Ammon's horn (tissue), 1 donor: ENCODE results near the gene SV2C.
A peak's percentile ranks its signal among the peaks of the same experiment; 100 is the strongest.

Experiments used
- DNase-seq: peaks from one replicate; pipeline ENCODE4 v3.0.0-alpha.2; 2016; ENCODE audit warnings: low spot score

SV2C gene

DNA sequence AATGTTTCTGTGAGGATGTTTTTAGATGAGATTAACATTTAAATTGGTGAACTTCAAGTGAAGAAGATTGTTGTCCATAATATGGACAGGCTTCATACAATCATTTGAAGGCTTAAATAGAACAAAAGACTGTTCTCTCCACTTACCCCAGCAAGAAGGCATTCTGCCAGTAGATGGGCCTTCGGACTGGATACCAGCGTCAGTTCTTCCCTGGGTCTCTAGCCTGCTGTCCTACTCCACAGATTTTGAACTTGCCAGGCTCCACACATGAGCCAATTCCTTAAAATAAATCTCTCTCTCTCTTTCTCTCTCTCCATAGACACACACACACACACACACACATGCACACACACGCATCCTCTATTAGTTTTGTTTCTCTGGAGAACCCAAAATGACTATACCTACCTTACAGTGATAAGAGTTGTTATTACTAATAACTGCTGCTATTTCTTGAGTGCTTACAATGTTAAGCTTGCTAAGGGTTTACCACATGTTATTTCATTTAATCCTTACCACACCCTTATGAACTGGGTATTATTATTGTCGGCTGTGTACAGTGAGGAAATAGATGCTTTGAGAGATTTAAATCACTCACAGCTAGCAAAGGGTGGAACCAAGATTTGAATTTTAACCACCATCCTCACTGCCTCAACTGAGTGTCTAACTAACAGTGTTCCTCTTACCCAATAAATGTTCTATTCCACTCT lies 300.1 kb downstream of the SV2C start:
- DNase-seq = no peak

DNA sequence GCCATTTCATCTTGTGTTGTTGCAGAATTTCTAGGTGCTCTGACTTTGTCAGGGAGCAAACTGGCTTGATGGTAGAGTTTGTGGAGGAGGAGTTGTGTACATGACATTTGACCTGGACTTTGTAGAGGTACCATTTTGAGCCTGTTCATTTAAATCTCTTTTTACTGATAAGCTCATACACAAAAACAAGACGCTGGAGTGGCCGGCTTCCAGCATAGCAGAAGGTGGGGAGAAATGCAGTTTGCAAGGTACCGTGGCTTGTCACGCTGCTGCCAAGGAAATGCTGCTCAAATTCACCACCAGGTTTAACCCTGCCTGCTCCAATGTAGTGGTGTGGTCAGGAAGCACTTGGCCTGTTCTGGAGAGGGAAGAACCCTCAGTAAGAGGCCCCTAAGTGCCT lies 301.0 kb downstream of the SV2C start:
- DNase-seq = no peak

DNA sequence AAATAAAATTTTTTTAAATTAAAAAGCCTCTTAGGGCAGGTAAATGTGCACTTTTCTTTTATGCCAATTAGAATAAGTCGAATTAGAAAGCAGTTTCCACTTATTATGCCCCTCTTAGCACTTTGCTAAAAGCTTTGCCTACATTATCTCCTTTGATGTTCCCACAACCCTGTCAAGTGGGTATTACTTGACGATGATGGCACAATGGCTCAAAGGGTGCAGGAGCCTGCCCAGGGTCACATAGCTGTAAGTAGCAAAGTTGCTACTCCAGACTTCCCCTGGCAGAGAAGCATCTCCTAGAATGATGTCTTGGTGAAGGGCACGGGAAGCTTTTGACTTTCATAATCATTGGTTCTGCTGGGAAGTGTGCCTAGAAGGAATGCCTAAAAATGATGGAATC lies 301.5 kb downstream of the SV2C start:
- no peak for DNase-seq

DNA sequence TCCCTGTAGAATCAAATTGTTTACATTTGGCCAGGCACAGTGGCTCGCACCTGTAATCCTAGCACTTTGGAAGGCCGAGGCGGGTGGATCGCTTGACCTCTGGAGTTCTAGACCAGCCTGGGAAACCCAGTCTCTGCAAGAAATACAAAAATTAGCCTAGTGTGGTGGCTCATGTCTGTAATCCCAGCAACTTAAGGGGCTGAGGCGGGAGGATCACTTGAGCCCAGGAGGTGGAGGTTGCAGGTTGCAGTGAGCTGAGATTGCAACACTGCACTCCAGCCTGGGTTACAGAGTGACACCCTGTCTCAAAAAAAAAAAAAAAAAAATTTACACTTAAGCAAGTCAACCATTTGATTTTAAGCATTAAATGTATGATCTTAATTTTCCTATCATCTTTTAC lies 302.4 kb downstream of the SV2C start:
- DNase-seq = no peak

DNA sequence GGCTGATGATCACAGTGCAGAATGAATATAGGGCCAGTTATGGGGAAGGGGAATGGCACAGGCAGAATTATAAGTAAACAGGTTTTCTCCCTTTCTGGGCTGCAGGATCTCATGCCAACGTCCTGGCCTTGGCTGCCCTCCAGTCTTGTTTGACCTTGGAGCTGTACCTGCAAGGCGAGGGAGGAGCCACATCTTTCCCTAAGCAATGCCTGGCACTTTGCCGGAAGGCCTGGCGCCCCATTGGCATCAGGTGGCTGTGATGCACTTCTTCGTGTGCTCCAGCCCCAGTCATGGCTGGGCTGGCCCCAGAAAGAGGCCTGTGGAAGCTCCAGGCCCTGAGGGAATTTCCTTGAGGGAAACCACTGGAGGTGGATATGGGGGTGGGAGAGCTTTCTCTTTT lies 303.2 kb downstream of the SV2C start:
- no peak for DNase-seq

DNA sequence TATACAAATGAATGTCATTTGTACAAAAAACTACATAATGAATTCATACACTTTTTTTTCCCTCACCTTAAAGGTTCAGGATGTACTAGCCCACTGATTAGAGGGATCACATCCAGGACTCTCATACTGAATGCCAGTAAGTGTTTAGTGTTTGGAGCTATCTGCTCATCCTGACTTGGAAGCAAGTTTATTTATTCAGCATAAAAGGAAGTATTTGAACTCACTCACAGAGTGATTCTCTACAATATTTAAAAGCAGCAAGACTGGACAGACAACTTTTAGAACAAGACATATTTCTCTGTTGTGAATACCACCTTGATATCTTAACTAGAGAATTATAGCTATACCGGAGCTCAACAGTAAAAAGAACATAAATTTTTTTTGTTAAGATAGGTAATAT lies 305.1 kb downstream of the SV2C start:
- no peak for DNase-seq

DNA sequence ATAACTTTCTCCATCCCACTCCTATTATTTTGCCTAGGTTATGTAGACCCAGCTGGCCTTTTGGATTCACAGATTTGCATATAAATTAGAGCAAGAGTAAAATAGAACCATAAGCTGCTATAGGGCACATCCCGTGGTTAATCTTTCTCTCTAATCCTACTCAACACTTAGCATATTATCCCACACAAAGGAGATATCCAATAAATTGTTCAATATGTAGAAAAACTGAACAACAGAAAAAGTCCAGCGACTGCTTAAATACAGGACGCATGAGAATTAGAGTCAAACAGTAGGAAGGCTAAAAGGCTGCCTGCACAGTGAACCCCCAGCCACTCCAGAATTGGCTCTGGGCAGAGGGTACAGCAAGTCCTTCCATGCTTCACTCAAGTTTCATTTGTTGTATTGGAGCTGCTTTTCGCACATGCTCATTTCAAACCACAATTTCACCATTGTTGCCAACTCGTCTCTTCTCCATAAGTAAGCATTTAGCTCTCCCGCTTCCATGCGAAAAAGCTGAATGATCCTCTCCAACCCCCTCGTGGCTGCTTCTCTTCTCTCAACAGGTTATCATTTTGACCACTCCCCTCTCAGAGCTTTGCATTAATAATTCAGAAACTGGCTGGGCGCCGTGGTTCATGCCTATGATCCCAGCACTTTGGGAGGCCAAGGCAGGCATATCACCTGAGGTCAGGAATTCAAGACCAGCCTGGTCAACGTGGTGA lies 305.8 kb downstream of the SV2C start:
- no peak for DNase-seq

DNA sequence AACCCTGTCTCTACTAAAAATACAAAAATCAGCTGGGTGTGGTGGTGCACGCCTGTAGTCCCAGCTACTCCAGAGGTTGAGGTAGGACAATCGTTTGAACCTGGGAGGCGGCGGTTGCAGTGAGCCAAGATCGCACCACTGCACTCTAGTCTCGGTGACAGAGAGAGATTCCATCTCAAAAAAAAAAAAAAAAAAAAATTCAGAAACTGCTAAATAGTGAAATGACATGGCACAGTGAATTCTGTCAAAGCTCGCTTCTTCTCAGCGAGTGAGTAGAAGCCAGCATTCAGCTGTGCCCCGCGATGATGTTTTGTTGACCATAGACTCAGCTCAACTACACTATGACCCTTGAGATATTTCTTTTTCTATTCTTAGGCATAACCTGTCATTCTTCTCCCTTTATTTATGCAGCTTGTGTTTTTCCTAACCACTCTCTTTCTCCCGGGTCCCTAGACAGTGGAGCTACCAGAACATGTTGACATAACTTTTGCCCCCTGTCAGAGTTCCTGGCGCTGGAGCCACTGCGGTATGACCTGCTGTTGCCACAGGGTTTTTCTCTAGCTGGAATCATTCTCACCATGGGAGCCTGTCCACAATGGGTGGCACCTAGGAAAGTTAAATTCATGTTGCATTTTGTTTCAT lies 306.5 kb downstream of the SV2C start:
- DNase-seq = no peak

DNA sequence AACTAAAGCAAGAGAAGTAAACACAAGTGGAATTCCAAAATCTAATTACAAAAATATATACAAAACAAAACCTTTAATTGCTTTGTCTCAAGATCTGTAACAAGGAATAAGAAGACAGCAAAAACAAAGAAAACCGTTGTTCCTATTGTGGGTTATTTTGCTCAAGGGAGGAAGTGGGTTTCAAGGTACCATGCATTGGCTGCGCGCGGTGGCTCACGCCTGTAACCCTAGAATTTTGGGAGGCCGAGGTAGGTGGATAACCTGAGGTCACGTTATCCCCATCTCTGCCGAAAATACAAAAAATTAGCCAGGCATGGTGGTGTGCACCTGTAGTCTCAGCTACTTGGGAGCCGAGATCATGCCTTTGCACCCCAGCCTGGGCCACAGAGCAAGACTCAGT lies 307.8 kb downstream of the SV2C start:
- DNase-seq = no peak

DNA sequence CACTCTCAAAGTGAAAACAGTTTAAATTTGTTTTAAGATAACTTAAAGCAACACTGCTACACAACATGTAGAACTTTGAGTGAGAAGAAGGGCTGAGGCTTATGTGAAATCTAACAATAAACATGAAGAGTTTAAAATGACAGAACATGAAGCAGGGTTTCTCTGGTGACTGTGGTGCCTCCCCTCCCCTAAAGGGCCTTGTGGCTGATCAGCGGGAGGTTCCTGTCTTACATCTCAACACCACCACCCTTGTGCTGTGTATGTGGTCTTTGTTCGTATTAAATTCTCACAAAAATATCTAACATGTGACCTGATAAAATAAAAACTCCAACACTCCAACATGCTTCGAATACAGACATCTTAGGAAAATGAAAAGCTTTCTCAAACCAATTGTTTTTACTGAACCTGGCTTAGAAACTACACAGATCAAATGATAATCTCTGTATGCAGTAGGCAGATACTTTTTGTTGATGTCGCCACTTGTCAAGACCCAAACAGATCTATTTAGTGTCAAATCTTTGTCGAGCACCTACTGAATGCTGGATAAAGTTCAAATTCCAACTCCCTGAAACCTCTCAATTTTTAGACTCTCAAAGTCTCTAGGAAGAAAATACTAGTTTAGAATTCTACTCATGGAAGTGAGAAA lies 310.0 kb downstream of the SV2C start:
- DNase-seq = no peak

DNA sequence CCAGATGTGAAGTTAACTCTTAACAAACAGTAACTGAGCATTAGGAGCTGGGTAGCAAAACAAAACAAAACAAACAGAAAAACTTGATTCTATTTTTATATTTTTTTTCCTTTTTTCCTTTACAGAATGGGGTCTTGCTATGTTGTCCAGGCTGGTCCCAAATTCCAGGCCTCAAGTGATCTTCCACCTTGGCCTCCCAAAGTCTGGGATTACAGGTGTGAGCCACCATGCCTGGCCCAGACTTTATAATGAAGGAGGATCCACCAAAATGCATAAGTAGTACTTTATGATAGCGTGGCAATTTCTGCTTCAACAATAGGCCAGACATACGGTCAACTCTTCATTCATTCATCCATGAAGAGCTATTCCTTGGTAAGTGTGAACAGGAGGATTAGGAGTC lies 314.0 kb downstream of the SV2C start:
- no peak for DNase-seq

DNA sequence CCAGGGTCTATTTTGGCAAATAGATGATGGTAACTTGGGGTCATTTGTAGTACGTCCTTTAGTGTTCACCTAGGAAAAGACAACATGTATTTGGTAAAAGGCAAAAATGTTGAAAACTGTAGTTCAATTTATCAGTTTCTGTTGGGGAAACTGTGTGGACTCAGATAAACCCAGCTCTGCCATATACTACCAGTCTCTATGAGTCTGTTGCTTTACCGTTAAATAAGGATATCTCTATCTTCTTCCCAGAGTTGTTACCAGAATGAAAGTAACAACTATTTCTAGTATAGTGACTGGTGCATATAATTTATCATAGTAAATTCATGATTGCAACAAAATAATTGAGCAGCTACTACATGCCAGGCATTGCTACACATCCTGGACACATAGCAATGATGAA lies 316.1 kb downstream of the SV2C start:
- no peak for DNase-seq

DNA sequence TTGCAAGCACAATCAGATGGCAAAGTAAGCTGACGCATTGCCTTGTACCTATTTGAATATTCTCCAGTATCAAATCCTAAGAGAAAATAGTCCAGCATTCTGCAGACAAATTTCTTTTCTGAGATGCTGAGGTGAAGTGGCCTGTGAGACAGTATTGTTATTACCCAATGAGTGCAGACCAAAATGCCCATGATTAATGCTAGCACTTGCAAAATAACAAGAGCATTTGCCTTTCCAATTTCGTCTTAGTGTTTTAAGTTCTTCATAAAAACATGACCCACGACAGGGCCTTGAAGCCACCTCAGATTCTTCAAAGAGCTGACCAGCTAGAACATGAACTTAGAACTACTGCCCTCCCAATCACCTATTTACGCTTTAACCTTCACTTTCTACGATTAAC lies 317.3 kb downstream of the SV2C start:
- no peak for DNase-seq

DNA sequence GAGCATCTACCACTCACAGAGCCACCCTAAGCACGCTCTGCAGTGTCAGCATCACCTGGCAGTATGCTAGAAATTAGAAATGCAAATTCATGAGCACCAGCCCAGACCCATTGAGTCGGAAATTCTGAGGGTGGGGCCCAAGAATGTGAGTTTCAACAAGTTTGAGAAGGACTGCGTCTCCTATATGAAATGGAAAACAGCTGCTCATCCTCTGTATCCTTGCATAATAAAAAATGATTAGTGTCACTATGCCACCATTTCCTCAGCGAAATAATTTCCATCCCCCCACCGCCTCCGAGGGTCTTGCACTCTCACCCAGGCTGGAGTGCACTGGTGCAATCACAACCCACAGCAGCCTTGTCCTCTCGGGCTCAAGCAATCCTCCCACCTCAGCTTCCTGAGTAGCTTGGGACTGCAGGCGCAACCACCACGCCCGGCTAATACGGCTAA lies 318.6 kb downstream of the SV2C start:
- DNase-seq = no peak

DNA sequence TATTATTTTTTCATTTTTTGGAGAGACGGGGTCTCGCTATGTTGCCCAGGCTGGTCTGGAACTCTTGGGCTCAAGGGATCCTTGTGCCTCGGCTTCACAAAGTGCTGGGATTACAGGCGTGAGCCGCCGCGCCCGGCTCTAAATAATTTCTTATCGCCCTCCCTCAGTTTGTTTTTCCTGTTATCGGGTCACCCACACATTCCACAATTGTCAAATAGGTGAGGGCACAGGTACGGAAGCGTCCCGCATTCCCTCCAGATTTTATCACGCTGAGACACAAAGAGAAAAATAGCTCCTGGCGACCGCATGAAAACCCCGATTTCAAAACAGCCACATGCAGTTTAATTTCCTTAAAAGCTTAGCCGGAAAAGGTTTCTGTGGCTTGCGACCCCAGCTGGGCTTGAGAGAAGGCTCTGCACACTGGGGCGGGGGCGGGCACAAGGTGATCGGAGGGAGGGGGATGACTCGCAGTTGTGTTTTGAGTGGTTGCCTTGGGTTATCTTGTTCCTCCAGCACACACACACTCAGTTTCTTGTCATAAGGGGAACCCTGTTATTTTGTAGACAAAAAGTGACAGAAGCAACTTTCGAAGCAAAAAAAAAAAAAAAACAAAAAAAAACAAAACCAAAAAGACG lies 319.2 kb downstream of the SV2C start:
- peak; percentile 24 for DNase-seq

DNA sequence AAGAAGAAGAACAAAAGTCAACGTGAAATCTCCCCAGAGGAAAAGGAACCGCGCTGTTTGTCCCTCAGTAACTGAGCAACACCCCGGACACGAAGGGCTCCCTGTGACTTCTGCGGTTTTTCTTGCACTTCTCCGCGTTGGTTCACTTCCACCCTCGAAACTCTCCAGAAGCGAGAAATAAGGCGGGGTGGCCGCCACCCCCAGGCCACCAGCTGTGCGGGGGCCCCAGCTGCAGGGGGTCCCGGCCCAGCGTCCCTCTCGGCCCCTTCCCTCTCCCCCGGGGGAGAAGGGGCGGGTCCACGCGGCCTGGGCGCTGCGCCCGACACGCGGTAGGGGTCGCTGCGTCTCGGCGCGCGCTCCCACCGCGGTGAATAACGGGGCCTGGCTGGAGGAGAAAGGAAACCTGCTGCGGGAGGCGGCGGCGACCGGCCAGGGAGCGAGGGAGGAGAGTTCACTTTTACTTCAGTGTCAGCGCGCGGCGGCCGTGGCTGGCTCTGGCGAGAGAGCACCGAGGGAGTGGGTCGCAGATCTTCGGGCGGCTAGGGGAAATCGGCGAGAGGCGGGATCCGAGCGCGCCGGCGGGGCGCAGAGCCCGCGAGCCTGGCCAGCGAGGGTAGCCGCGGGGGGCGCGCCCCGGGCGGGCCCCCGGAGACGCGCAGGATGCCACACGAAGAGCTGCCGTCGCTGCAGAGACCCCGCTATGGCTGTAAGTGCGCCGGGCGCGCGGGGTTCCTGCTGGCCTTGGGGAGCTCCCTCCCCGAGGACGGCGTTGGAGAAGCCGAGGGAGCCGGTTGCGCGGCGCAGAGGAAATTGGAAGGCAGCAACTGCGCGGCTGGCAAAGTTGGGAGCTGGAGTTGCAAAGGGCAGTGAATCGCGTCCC lies 319.9 kb downstream of the SV2C start, which contains the start of gene IQGAP2:
TSS of gene IQGAP2 (plus strand) at position 400 of the 880 bp plus-strand sequence. CDS start at position 661, 261 bp downstream.
- DNase-seq = peak; percentile 57
